HCT116 (cell line): ENCODE results near the gene AHR. TPM values are rescaled to one million over a fixed set of nuclear protein-coding genes. Genes with fewer than 3 reads are reported as not detected.

Source experiments
- ATAC-seq: fragments of 200-7000 bp; cut with Tn5 transposase; 2 replicates; pipeline ENCODE4 v1.9.1; 2020; ENCODE audit warnings: mild to moderate bottlenecking, moderate library complexity
- BruUV-seq: library from RNA; stranded (reverse); fragments of 400-500 nt; replicated peaks from 2 replicates; lab custom pipeline; 2021; lab: Mats Ljungman, UMichigan
- CTCF ChIA-PET: fragments of 300-600 bp; sonication (Branson Sonifier 250); formaldehyde crosslinking; loops from one replicate; lab custom pipeline; 2021; ENCODE audit warnings: antibody characterized with exemption; lab: Charles Lee
- POLR2A ChIA-PET: fragments of 300-600, 350-600 bp; sonication (Branson Sonifier 250); formaldehyde crosslinking; loops from one replicate; lab custom pipeline; 2021; ENCODE audit warnings: antibody characterized with exemption; lab: Charles Lee
- RAD21 ChIA-PET, 2 experiments: fragments of 300-600 bp; sonication (Branson Sonifier 250); formaldehyde crosslinking; loops; one replicate each; lab custom pipeline; 2023; ENCODE audit warnings: low total read pairs in 2 of 2; ENCODE audit not compliant: uncharacterized antibody in 2 of 2, unreplicated experiment in 2 of 2, low non-redundant PET in 1 of 2; lab: Charles Lee
- DNase-seq: peaks from one replicate; pipeline ENCODE4 v3.0.0-alpha.2; 2010; ENCODE audit warnings: low read depth, low spot score
- H2AFZ ChIP-seq: fragments of 200-600 bp; shearing (Covaris generic), sonication (generic); 2 replicates; pipeline ENCODE4 v1.6.1; 2017; ENCODE audit warnings: low read depth, mixed run types, mixed read lengths, antibody characterized with exemption, low read length; ENCODE audit not compliant: poor library complexity, severe bottlenecking
- H3K27ac ChIP-seq: 2 replicates; pipeline ENCODE4 v1.5.1; 2012; ENCODE audit warnings: low read depth, low read length
- H3K27me3 ChIP-seq: fragments of 200-600 bp; sonication (generic); 2 replicates; pipeline ENCODE4 v1.6.1; 2016; ENCODE audit warnings: mixed run types, low read length, mixed read lengths; ENCODE audit not compliant: insufficient read depth
- H3K36me3 ChIP-seq, 2 experiments: fragments of 200-500 bp in 1 of 2; fragments of 200-600 bp in 1 of 2; sonication (Bioruptor generic) in 1 of 2; sonication (generic) in 1 of 2; 2 replicates each; pipeline versions ENCODE4 v1.5.1 to v1.6.1; 2014 to 2016; ENCODE audit warnings: low read length in 2 of 2, inconsistent platforms in 1 of 2, mixed read lengths in 1 of 2, mixed run types in 1 of 2; ENCODE audit not compliant: insufficient read depth in 2 of 2, control insufficient read depth in 1 of 2
- H3K4me1 ChIP-seq, 2 experiments: fragments of 200-600 bp in 1 of 2; sonication (generic) in 1 of 2; 2 replicates each; pipeline versions ENCODE4 v1.5.1 to v1.6.1; 2012 to 2017; ENCODE audit warnings: low read length in 2 of 2, inconsistent platforms in 1 of 2, mild to moderate bottlenecking in 1 of 2, mixed read lengths in 1 of 2, mixed run types in 1 of 2, moderate library complexity in 1 of 2; ENCODE audit not compliant: insufficient read depth in 2 of 2, control insufficient read depth in 1 of 2
- H3K4me2 ChIP-seq: fragments of 200-600 bp; sonication (generic); 2 replicates; pipeline ENCODE4 v1.6.1; 2017; ENCODE audit warnings: mixed run types, low read length, mixed read lengths
- H3K4me3 ChIP-seq, 2 experiments: fragments of 200-600 bp in 1 of 2; sonication (generic) in 1 of 2; replicated peaks in 1 of 2; 2 replicates each; pipeline ENCODE4 v1.5.1; 2011 to 2016; ENCODE audit warnings: low read length in 2 of 2, control low read depth in 1 of 2, low read depth in 1 of 2, mild to moderate bottlenecking in 1 of 2, mixed read lengths in 1 of 2, mixed run types in 1 of 2
- H3K79me2 ChIP-seq: fragments of 200-600 bp; sonication (generic); 2 replicates; pipeline ENCODE4 v1.6.1; 2017; ENCODE audit warnings: mild to moderate bottlenecking, mixed run types, low read length, moderate library complexity, mixed read lengths; ENCODE audit not compliant: insufficient read depth
- H3K9ac ChIP-seq: fragments of 200-600 bp; sonication (generic); 2 replicates; pipeline ENCODE4 v1.6.1; 2016; ENCODE audit warnings: low read length, mixed read lengths
- H3K9me2 ChIP-seq: fragments of 200-600 bp; sonication (generic), shearing (Covaris generic); 2 replicates; pipeline ENCODE4 v1.6.1; 2017; ENCODE audit warnings: mixed run types, mild to moderate bottlenecking, moderate library complexity; ENCODE audit not compliant: insufficient read depth
- H3K9me3 ChIP-seq, 2 experiments: fragments of 200-500 bp in 1 of 2; fragments of 200-600 bp in 1 of 2; sonication (Bioruptor generic) in 1 of 2; sonication (generic) in 1 of 2; 2 replicates each; pipeline ENCODE4 v1.6.1; 2014 to 2017; ENCODE audit warnings: low read length in 2 of 2, mixed read lengths in 2 of 2, inconsistent platforms in 1 of 2, low read depth in 1 of 2, mild to moderate bottlenecking in 1 of 2, mixed run types in 1 of 2, moderate library complexity in 1 of 2; ENCODE audit not compliant: control insufficient read depth in 1 of 2, insufficient read depth in 1 of 2
- H4K20me1 ChIP-seq: fragments of 200-600 bp; sonication (generic), shearing (Covaris generic); 2 replicates; pipeline ENCODE4 v1.6.1; 2017; ENCODE audit warnings: mixed run types, mild to moderate bottlenecking, moderate library complexity; ENCODE audit not compliant: insufficient read depth
- ATF3 ChIP-seq: IDR thresholded peaks from 2 replicates; pipeline ENCODE4 v1.6.1; 2012
- CEBPB ChIP-seq: IDR thresholded peaks from 2 replicates; pipeline ENCODE4 v1.6.1; 2012; ENCODE audit warnings: low read depth
- EGR1 ChIP-seq: IDR thresholded peaks from 2 replicates; pipeline ENCODE4 v1.6.1; 2012; ENCODE audit warnings: low read depth
- ELF1 ChIP-seq: IDR thresholded peaks from 2 replicates; pipeline ENCODE4 v1.6.1; 2012; ENCODE audit warnings: low read depth, borderline replicate concordance
- EZH2 ChIP-seq: fragments of 200-600 bp; sonication (generic); IDR thresholded peaks from 2 replicates; pipeline ENCODE4 v1.6.1; 2017; ENCODE audit warnings: antibody characterized with exemption, mixed run types
- EZH2phosphoT487 ChIP-seq: fragments of 200-600 bp; IDR thresholded peaks from 2 replicates; pipeline ENCODE4 v1.6.1; 2018; ENCODE audit warnings: antibody characterized with exemption, borderline replicate concordance
- FOSL1 ChIP-seq: IDR thresholded peaks from 2 replicates; pipeline ENCODE4 v1.6.1; 2012; ENCODE audit warnings: low read depth
- JUND ChIP-seq: IDR thresholded peaks from 2 replicates; pipeline ENCODE4 v1.6.1; 2012
- MAX ChIP-seq: IDR thresholded peaks from 2 replicates; pipeline ENCODE4 v1.6.1; 2012
- POLR2A ChIP-seq: IDR thresholded peaks from 2 replicates; pipeline ENCODE4 v1.7.0; 2011; ENCODE audit warnings: borderline replicate concordance; ENCODE audit not compliant: insufficient read depth, insufficient read length; ENCODE audit errors: extremely low read depth
- RAD21 ChIP-seq: IDR thresholded peaks from 2 replicates; pipeline ENCODE4 v1.6.1; 2012; ENCODE audit warnings: low read depth, mild to moderate bottlenecking
- SIN3A ChIP-seq: IDR thresholded peaks from 2 replicates; pipeline ENCODE4 v1.6.1; 2012; ENCODE audit warnings: low read depth
- SP1 ChIP-seq: IDR thresholded peaks from 2 replicates; pipeline ENCODE4 v1.6.1; 2012; ENCODE audit warnings: low read depth
- SRF ChIP-seq: IDR thresholded peaks from 2 replicates; pipeline ENCODE4 v1.6.1; 2012; ENCODE audit warnings: low read depth
- TCF7L2 ChIP-seq: IDR thresholded peaks from 2 replicates; pipeline ENCODE4 v1.7.0; 2011; ENCODE audit warnings: borderline replicate concordance, inconsistent platforms; ENCODE audit not compliant: insufficient read depth, insufficient read length; ENCODE audit errors: extremely low read depth
- YY1 ChIP-seq: IDR thresholded peaks from 2 replicates; pipeline ENCODE4 v1.6.1; 2011; ENCODE audit warnings: low read length, low read depth, moderate library complexity, mild to moderate bottlenecking; ENCODE audit not compliant: insufficient replicate concordance; ENCODE audit errors: extremely low read depth
- ZBTB33 ChIP-seq: IDR thresholded peaks from 2 replicates; pipeline ENCODE4 v1.6.1; 2011; ENCODE audit warnings: mild to moderate bottlenecking, low read length, moderate library complexity; ENCODE audit not compliant: insufficient replicate concordance; ENCODE audit errors: extremely low read depth
- ZFX ChIP-seq: fragments of 450-650 bp; IDR thresholded peaks from 2 replicates; pipeline ENCODE4 v1.6.1; 2017
- intact Hi-C: fragments of 100-400 bp; cut with micrococcal nuclease; formaldehyde crosslinking; loops from 2 replicates; pipeline ENCODE4 v1.10.0; 2022
- total RNA-seq: library from RNA; stranded (reverse); gene quantifications from one replicate; pipeline ENCODE4 v1.2.1, GENCODE V29; 2021; ENCODE audit not compliant: unreplicated experiment
- TF ChIP-seq, protein P1 (sequence below): IDR thresholded peaks from 2 replicates; pipeline ENCODE4 v1.6.1; 2012; ENCODE audit warnings: low read depth

AHR gene
- total RNA-seq, 1 experiment from 2014 or later = 29.7 TPM

DNA sequence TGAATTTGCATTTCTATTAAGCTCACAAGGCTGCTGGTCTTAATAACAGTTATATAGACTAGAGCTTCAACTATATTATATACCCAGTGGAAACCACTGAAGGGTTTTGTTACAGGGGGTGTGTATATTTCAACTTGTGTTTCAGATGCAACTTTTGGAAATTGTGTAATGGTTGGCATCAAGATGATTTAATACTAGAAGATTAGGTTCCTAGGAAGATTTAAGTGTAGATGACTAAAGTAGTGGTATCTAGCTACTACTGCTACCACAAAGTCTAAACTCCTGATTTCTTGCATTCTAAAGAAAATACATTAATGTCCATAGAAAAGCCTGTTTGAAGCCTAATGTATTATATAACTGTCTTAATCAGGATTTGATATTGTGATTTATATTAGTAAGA lies 30.2 kb downstream of the AHR start:
- ATAC-seq = no peak
- RAD21 ChIA-PET = no interaction called here
- CTCF ChIA-PET = no interaction called here

More for the DNA sequence above, 30.2 kb downstream of the AHR start:
- intact Hi-C loops = no loop called here
- H3K9me2 ChIP-seq = no peaks in the 10 kb centered on the region
- H3K9me3 ChIP-seq = no peaks in the 10 kb centered on the region
- H3K9ac ChIP-seq = no peak overlapping the region
- BruUV-seq = no TSS peak
- H3K4me2 ChIP-seq = no peak overlapping the region
- no peaks in the 10 kb centered on the region for H4K20me1 ChIP-seq
- peaks cover 0 to 6% of the 10 kb centered on the region in 2 experiments; a peak in 2 of 4 replicates for H3K4me1 ChIP-seq
- DNase-seq = no peak
- no peaks in the 10 kb centered on the region for H3K79me2 ChIP-seq
- no peaks in the 10 kb centered on the region for H3K27me3 ChIP-seq
- no peak overlapping the region for H3K4me3 ChIP-seq
- H2AFZ ChIP-seq = no peak overlapping the region
- POLR2A ChIA-PET = no interaction called here
- H3K36me3 ChIP-seq = peaks cover 3 to 8% of the 10 kb centered on the region in 2 experiments; a peak in 1 of 4 replicates
- H3K27ac ChIP-seq = no peak overlapping the region
- TF ChIP-seq ATF3 (no peak), ZFX (no peak), FOSL1 (no peak), EZH2phosphoT487 (no peak), POLR2A (no peak), RAD21 (no peak), EZH2 (no peak), CEBPB (no peak), EGR1 (no peak), SRF (no peak), YY1 (no peak), TCF7L2 (no peak), SP1 (no peak), JUND (no peak), ELF1 (no peak), ZBTB33 (no peak), SIN3A (no peak), MAX (no peak)
- TF ChIP-seq, protein P1, sequence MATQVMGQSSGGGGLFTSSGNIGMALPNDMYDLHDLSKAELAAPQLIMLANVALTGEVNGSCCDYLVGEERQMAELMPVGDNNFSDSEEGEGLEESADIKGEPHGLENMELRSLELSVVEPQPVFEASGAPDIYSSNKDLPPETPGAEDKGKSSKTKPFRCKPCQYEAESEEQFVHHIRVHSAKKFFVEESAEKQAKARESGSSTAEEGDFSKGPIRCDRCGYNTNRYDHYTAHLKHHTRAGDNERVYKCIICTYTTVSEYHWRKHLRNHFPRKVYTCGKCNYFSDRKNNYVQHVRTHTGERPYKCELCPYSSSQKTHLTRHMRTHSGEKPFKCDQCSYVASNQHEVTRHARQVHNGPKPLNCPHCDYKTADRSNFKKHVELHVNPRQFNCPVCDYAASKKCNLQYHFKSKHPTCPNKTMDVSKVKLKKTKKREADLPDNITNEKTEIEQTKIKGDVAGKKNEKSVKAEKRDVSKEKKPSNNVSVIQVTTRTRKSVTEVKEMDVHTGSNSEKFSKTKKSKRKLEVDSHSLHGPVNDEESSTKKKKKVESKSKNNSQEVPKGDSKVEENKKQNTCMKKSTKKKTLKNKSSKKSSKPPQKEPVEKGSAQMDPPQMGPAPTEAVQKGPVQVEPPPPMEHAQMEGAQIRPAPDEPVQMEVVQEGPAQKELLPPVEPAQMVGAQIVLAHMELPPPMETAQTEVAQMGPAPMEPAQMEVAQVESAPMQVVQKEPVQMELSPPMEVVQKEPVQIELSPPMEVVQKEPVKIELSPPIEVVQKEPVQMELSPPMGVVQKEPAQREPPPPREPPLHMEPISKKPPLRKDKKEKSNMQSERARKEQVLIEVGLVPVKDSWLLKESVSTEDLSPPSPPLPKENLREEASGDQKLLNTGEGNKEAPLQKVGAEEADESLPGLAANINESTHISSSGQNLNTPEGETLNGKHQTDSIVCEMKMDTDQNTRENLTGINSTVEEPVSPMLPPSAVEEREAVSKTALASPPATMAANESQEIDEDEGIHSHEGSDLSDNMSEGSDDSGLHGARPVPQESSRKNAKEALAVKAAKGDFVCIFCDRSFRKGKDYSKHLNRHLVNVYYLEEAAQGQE = no peak
